Mucosa of descending colon (tissue), 3 donors: ENCODE data around the gene FYN. TPM values are rescaled to one million over a fixed set of nuclear protein-coding genes. Genes with fewer than 3 reads are reported as not detected.

Experiments
- ATAC-seq: fragments of 200-7000 bp; cut with Tn5 transposase; one replicate; pipeline ENCODE4 v1.9.1; 2020; ENCODE audit warnings: mild to moderate bottlenecking, moderate library complexity
- DNase-seq, 3 donors: peaks; one replicate each; pipeline ENCODE4 v3.0.0-alpha.2; 2020
- H3K36me3 ChIP-seq: fragments of 200-600 bp; one replicate; pipeline ENCODE4 v1.8.0; 2021; ENCODE audit warnings: low read depth, mild to moderate bottlenecking
- H3K4me1 ChIP-seq: fragments of 200-600 bp; one replicate; pipeline ENCODE4 v1.8.0; 2021; ENCODE audit warnings: low read depth, mild to moderate bottlenecking
- H3K4me3 ChIP-seq: fragments of 200-600 bp; one replicate; pipeline ENCODE4 v1.8.0; 2021; ENCODE audit warnings: mild to moderate bottlenecking
- H3K9me3 ChIP-seq: fragments of 200-600 bp; one replicate; pipeline ENCODE4 v1.8.0; 2021; ENCODE audit warnings: mild to moderate bottlenecking
- CTCF ChIP-seq: fragments of 200-600 bp; IDR thresholded peaks from one replicate; pipeline ENCODE4 v1.8.0; 2022; ENCODE audit warnings: antibody characterized with exemption, mild to moderate bottlenecking
- intact Hi-C, 2 donors: fragments of 100-400 bp; cut with DNase I in 1 of 2; cut with micrococcal nuclease in 1 of 2; formaldehyde crosslinking; loops; one replicate each; pipeline versions ENCODE4 v1.11.0 to v1.11.1; 2022; cut with DNase I, micrococcal nuclease
- total RNA-seq, 3 donors: library from RNA; stranded (reverse); fragmentation: NEBNext Ultra II Directional in 2 of 3; extraction: Animal tissue kit (Norgen Biotek cat#: 25700) in 2 of 3; gene quantifications; one replicate each; pipeline versions ENCODE4 v1.2.1 to v1.2.4, GENCODE V29; 2021 to 2023
- donor health status: DM: no; HTN: no; CAD: no; lungs with moderate emphysema.
- donor health status: DM: no; HTN: no; CAD: no.
- donor health status: DM: no; HTN: yes; CAD: no.

FYN gene
- total RNA-seq, 3 donors from 2014 or later: 15.0 to 63.0 (median 24.8) TPM

GRCh38 chr6:111738156-111738555 lies 135.1 kb downstream of the FYN start:
- Histone ChIP-seq H3K9me3 (no peaks in the 10 kb centered on the region), H3K4me3 (no peak overlapping the region), H3K4me1 (no peaks in the 10 kb centered on the region), H3K36me3 (no peaks in the 10 kb centered on the region)
- intact Hi-C loops: no loop called here
- ATAC-seq (no peak), DNase-seq (no peak)
- TF ChIP-seq CTCF: no peak

- H3K4me3 ChIP-seq: no peak overlapping the region
- no peaks in the 10 kb centered on the region for H3K36me3 ChIP-seq
- TF ChIP-seq CTCF: no peak
- intact Hi-C loops: no loop called here
- DNase-seq: no peak
- peak; percentile 16 for ATAC-seq
- peaks cover 6% of the 10 kb centered on the region for H3K9me3 ChIP-seq
- no peaks in the 10 kb centered on the region for H3K4me1 ChIP-seq
Measured at GRCh38 chr6:111737065-111737521, 136.2 kb downstream of the FYN start.

- intact Hi-C loops: no loop called here
- no peaks in the 10 kb centered on the region for H3K36me3 ChIP-seq
- no peaks in the 10 kb centered on the region for H3K4me1 ChIP-seq
- no peak overlapping the region for H3K4me3 ChIP-seq
- TF ChIP-seq CTCF: no peak
- no peak for ATAC-seq
- H3K9me3 ChIP-seq: peaks cover 6% of the 10 kb centered on the region
- no peak for DNase-seq
Measured at GRCh38 chr6:111736005-111736608, 137.1 kb downstream of the FYN start.

GRCh38 chr6:111734068-111735061 lies 138.9 kb downstream of the FYN start:
- no peak overlapping the region for H3K4me3 ChIP-seq
- peaks cover 6% of the 10 kb centered on the region for H3K9me3 ChIP-seq
- intact Hi-C loops: no loop called here
- DNase-seq (no peak), ATAC-seq (no peak)
- no peak for TF ChIP-seq CTCF
- no peaks in the 10 kb centered on the region for H3K36me3 ChIP-seq
- H3K4me1 ChIP-seq: no peaks in the 10 kb centered on the region

- H3K4me3 ChIP-seq: no peak overlapping the region
- peaks cover 3% of the 10 kb centered on the region for H3K36me3 ChIP-seq
- TF ChIP-seq CTCF: no peak
- H3K4me1 ChIP-seq: no peaks in the 10 kb centered on the region
- H3K9me3 ChIP-seq: peaks cover 6% of the 10 kb centered on the region
- intact Hi-C loops: no loop called here
- DNase-seq (no peak), ATAC-seq (no peak)
Measured at GRCh38 chr6:111732390-111732789, 140.9 kb downstream of the FYN start.
